GM19324 (cell line): Measurements from ENCODE around the gene WDFY4.

Experiments used
- ATAC-seq: cut with Tn5 transposase; IDR thresholded peaks from one replicate; pipeline ENCODE4 v1.9.1; 2021; ENCODE audit warnings: mild to moderate bottlenecking, moderate library complexity; ENCODE audit not compliant: unreplicated experiment, low FRiP score

WDFY4 gene

DNA sequence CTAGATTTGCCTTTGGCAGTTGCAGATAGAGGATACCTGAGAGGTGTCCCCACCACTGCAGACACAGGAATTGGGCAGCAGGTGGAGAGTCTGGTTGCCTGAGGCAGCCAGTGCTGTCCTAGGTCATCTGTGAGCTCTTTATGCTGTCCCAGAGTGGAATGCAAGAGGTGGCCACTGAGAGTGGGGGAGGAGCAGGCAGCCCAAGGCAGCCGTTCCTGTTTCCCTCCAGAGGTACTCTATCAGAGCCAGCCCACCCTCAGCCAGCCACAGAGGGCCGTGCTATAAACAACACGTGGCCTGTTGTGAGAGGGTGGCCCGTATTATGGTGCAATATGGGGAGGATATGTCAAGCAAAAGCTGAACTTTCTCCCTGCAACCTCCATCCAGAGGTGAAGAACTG lies 246.5 kb downstream of the WDFY4 start:
- no peak for ATAC-seq

- ATAC-seq, result no peak
These were observed 248.4 kb downstream of the WDFY4 start for GRCh38 chr10:48932831-48933664.

DNA sequence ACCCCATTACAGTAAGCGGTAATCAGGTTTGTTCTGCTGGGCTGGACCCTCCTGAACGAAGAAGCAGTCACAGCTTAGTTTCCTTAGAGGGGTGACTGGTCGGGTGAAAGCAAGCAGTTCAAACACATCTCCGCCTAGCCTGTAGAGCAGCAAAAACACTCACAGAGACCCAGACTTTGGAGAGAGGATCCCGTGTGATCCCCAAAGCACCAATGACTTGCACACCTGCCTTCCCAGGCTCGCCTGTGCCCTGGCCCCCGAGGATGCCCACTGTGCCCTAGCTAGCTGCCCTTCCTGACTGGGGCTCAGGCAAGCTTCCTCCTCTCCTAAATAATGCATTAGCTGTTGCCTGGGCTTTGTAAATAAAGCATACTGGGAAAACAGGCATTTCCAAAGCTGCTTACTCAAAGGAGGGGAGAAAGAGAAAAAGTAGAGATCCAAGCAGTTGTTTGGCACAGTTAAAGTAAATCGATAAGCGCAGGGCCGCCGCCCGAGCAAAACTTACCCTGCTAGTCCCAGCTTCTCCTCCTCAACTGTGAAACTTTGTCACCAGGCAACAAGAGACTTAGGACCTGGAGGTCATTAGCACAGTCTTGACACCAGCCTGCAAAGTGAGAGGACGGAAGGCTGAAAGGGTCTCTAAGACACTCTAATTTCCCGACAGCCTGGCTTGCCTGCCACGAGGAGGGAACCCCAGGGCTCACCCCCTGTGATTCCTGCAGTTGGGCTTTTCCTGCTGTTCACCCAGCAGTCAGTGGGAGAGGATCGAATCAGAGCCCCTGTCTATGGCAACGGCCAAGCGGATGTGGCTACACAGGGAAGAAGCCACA lies 250.2 kb downstream of the WDFY4 start:
- no peak for ATAC-seq

GRCh38 chr10:48935577-48935976 lies 250.9 kb downstream of the WDFY4 start:
- no peak for ATAC-seq

- ATAC-seq, result no peak
These were observed 253.1 kb downstream of the WDFY4 start for GRCh38 chr10:48937796-48938195.

DNA sequence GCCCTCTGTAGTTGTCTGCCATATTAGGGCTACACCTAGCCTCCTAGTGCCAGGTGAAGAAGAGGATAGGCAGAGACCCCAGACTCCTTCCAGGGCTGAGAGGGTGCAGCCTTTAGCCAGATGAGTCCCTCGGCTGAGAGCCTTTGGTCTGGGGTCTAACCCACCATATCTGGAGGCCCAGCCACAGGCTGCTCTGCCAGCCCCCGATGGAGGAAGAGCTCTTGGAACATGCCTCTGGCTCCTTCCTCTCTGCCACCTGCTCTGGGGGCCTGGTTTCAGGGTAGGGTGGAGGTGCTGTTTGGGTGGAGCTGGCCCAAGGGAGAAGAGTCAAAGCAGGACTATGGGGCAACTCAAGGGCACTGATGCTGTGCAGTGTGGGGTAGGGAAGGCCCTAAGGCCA lies 253.6 kb downstream of the WDFY4 start:
- no peak for ATAC-seq

GRCh38 chr10:48938990-48939536 lies 254.4 kb downstream of the WDFY4 start:
- no peak for ATAC-seq

DNA sequence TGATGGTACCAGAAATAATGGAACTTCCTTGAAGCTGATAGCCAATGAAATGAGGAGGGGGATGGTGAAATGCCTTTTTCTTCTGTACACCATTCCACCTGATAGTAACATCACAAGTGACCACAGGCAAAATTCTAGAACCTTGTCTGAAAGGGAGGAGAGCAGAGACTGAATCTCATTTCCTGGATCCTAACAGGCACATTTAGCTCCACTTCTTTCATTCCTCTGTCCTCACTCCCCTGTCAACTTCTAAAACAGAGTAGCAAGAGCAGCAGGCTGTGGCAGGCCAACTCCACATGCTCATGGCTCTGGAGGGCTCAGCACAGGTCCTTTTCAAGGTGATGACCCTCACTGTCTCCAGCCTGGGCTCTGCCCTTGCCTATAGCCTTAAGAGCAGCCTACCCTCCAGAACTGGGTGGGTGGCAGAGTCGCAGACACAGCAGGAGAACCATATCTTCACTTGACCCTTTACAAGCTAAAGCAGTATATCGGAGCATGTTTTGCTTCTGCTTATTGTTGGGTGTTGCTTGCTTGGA lies 255.2 kb downstream of the WDFY4 start, which contains the start of gene LRRC18:
Gene LRRC18, minus strand, starts transcription at position 51 of the 536 bp plus-strand sequence. CDS start 25,685 bp downstream, outside the sequence.
- ATAC-seq, result no peak

- no peak for ATAC-seq
These were observed 255.7 kb downstream of the WDFY4 start for GRCh38 chr10:48940372-48940771.

DNA sequence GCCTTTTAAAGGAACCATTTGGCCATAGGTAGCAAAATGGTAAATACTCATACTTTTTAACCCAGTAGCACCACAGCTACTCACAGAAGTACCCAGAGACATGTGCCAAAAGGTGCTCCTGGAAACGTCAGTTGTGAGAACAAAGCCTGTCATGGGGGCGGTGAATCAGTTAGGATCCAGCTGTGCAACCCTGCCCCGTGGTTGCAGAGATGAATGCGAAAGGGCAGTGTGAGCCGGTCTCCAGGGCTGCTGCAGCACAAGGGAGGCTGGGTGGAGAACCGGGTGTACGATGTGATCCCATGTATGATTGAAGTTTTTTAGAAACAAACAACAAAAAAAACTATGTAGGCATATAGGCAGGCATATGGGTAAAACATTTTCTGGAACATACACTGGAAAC lies 256.3 kb downstream of the WDFY4 start:
- no peak for ATAC-seq

GRCh38 chr10:48941427-48942075 lies 256.9 kb downstream of the WDFY4 start:
- no peak for ATAC-seq

DNA sequence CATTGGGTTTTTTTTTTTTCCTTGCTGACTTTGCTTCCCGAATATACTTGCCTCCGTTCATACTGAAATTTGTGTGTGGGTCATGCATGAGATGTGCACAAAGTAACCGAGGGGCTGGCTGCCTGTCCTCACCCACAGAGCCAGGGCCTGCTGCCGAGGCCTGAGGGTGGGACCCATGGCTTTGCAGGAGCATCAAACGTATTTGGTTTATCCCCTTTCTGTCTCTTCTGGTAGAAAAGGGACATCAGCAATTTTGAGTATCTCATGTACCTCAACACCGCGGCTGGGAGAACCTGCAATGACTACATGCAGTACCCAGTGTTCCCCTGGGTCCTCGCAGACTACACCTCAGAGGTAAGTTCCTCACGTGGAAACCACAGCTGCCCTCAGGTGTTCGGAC lies 258.4 kb downstream of the WDFY4 start:
- no peak for ATAC-seq

DNA sequence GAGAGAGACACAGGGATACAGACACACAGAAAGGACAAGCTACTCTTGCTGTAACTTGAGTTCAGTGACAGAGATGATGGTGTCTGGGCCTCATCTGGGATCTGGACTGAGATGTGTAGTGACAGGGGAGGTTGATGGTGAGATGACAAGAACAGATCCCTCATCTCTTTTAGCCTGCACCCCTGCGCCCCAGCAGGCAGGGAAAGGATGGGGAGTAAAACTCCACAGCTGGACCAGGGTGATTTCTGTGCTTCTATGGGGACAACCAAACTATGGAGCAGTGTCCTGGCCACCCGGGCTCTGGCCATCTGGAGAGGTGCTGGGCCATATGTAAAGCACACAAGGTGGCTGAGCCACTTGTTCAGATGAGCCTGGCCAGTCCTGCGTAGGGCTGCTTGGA lies 259.5 kb downstream of the WDFY4 start:
- ATAC-seq, result no peak

DNA sequence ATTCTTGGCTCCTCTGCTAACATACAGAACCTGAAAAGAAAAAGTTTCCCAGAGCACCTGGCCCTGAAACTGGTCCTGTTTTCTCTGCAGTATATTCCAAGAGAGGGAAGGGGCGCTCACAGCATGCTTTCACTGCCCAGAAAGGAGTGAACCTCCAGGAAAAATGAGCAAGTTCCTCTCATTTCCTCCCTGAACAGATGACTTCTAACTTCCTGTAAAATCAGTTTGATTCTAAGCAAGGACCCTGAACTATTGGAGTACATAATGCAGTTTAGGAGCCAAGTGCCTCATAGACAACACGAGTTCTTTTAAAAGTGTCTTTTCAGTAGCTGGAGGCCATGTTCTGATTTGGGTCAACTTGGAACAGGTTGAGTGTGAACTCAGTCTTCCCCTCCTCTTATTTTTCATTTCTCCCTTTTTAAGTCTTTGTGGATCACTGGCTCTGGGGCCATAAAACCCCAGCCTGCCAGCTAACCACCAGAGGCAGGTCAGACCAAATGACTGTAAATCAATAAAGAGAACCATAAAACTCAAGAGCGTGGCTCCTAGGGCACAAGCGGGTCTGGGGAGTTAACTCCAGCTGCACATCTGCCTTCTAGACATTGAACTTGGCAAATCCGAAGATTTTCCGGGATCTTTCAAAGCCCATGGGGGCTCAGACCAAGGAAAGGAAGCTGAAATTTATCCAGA lies 260.9 kb downstream of the WDFY4 start:
- no peak for ATAC-seq

GRCh38 chr10:48946332-48946731 lies 261.7 kb downstream of the WDFY4 start:
- no peak for ATAC-seq

DNA sequence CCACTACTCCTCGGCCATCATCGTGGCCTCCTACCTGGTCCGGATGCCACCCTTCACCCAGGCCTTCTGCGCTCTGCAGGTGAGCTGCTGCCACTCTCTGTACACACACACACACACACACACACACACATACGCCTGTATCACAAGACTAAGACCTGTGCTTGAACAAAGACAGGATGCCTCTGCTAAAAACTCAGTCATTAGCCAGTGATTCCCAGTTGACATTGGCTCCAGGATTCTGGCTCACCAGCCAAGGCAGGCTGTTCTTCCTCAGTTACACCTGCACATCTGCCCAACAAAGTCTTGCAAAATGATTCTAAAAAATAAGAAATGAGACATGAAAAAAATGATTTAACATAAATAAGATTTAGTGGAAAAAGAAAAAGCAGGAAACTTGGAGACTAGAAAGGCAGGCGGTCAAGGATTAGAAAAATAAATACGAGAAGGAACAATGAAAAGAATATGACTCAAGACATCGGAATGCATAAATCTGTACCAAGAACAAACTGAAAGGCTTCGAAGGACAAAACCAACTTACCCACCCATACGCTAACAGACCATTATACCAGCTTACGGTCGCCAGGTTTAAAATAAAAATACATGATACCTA lies 262.3 kb downstream of the WDFY4 start:
- ATAC-seq, result no peak

GRCh38 chr10:48947690-48948469 lies 263.2 kb downstream of the WDFY4 start:
- ATAC-seq, result no peak

DNA sequence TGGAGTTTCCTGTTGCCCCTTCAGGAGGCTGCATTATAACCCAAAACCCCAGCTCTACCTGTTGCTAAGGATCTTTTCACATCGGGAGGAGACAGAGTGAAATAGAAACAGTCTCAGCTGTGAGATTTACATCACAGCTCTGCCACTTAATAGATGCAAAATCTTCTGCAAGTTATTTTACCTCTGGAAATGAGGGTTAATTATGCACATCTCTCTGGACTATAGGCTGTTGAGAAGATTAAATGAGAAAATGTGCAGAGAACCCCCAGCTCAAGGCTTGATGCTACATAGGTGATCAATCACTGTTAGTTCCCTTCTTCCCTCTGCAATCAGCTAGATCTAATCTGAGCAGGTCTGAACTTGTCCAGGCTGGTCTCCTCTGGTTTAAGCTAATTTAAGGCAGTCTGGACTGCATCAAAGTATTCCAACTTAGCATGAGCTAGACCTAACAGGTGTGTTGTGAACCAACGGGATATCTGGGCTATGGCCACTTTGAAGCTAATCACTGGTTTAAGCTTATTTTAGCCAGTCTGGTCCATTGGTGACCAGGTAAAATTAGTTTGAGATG lies 263.9 kb downstream of the WDFY4 start:
- no peak for ATAC-seq
